NCI-H2081 treated with DMSO at 0.1 percent for 48 hours (cell line): ENCODE data around the gene BMS1.
"Not testable (repeated sequence)": the region's sequence is repeated elsewhere in the genome, so short reads cannot be mapped to it uniquely, and the experiment has no call there.

Experiments used
- DNase-seq: peaks from one replicate; lab custom pipeline; 2025; lab: John Stamatoyannopoulos, UW

The BMS1 gene, protein sequence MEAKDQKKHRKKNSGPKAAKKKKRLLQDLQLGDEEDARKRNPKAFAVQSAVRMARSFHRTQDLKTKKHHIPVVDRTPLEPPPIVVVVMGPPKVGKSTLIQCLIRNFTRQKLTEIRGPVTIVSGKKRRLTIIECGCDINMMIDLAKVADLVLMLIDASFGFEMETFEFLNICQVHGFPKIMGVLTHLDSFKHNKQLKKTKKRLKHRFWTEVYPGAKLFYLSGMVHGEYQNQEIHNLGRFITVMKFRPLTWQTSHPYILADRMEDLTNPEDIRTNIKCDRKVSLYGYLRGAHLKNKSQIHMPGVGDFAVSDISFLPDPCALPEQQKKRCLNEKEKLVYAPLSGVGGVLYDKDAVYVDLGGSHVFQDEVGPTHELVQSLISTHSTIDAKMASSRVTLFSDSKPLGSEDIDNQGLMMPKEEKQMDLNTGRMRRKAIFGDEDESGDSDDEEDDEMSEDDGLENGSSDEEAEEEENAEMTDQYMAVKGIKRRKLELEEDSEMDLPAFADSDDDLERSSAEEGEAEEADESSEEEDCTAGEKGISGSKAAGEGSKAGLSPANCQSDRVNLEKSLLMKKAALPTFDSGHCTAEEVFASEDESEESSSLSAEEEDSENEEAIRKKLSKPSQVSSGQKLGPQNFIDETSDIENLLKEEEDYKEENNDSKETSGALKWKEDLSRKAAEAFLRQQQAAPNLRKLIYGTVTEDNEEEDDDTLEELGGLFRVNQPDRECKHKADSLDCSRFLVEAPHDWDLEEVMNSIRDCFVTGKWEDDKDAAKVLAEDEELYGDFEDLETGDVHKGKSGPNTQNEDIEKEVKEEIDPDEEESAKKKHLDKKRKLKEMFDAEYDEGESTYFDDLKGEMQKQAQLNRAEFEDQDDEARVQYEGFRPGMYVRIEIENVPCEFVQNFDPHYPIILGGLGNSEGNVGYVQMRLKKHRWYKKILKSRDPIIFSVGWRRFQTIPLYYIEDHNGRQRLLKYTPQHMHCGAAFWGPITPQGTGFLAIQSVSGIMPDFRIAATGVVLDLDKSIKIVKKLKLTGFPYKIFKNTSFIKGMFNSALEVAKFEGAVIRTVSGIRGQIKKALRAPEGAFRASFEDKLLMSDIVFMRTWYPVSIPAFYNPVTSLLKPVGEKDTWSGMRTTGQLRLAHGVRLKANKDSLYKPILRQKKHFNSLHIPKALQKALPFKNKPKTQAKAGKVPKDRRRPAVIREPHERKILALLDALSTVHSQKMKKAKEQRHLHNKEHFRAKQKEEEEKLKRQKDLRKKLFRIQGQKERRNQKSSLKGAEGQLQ

DNA sequence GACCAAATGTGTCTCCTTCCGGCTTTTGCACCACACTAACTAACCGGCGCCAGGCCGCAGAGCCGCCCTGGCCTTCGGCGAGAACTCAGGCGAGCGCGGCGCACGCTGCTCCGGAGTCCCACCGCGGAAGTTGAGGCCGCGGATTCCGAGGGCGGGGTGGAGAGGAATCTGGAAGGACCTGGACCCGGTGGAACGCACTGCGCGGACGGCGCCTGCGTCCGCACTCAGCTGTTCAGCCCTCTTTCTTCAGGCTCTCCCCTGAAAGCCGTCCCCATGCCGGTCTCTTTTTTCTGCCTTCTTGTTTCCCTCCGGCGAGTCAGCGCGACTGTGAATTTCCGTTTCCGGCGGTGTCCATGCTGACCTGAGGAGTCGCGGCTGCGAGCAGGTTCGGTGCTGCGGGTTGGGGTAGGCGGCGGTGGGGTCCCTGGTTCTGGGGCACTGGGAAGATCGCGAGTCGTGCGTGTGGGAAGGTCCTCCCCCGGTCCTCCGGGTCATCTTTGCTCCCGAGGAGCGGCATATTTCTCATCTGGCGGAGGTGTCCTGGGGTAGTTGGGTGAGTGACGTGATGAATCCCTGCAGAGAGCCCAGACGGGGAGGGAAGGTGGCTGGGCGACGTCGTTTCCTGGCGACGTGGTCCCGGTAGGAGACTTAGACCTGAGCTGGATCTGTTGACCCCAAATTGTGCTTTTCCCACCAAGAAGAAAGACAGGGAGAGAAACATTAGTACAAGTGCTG lies at the start of gene BMS1:
Gene BMS1 (plus strand): TSS at position 350 of the 735 bp plus-strand sequence. CDS start 1,600 bp downstream, outside the sequence.
- DNase-seq: peak; percentile 35

DNA sequence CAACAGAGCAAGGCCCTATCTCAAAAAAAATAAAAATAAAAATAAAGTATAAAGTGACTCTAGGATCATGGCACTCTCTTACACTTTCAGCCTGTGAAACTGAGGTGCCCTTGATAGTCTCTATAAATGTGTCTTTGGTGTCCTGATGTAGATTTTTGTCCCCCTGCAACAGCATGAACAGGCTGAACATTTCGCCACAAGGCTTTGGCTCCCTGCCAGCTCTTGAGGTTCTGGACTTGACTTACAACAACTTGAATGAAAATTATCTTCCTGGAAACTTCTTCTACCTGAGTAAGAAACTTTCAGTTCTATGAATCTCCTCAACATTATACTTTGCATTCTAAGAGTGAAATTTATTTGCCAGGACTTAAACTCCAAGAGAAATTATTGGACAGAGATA lies 48.1 kb upstream of the BMS1 start:
- DNase-seq: no peak

DNA sequence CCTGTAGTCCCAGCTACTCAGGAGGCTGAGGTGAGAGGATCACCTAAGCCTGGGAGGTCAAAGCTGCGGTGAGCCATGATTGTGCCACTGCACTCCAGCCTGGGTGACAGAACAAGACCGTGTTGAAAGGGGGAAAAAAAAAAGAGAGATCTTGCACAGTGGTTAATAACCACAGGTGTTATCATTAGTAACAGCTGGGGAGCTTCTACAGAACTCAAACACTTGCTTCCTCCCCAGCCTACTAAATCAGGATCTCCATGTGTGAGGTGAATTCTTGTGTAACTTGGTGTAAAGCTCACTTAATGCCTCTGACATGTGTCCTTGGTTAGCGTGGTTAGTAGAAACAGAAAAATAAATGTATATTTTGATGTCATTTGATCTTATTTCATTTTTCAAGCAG lies 43.9 kb upstream of the BMS1 start:
- DNase-seq: no peak

DNA sequence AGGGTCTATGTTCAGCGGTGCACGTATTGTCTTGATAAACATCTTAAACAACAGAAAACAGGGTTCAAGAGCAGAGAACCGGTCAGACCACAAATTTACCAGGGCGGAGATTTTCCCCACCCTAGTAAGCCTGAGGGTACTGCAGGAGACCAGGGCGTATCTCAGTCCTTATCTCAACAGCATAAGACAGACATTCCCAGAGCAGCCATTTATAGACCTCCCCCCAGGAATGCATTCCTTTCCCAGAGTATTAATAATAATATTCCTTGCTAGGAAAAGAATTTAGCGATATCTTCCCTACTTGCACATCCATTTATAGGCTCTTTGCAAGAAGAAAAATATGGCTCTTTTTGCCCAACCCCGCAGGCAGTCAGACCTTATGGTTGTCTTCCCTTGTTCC lies 41.1 kb upstream of the BMS1 start:
- DNase-seq: not testable (repeated sequence)

DNA sequence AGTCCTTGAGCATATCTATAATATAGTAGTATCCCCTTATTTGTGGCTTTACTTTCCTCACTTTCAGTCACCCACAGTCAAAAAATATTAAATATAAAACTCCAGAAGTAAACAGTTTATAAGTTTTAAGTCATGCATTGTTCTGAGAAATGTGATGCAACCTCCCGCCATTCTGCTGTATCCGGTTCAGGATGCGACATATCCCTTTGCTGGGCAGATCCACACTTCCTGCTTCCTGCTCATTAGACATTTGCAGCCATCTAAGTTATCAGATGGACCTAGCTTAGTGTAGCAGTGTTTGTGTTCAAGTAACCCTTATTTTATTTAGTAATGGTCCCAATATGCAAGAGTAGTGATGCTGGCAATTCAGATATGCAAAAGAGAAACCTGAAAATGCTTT lies 38.9 kb upstream of the BMS1 start:
- no peak for DNase-seq

DNA sequence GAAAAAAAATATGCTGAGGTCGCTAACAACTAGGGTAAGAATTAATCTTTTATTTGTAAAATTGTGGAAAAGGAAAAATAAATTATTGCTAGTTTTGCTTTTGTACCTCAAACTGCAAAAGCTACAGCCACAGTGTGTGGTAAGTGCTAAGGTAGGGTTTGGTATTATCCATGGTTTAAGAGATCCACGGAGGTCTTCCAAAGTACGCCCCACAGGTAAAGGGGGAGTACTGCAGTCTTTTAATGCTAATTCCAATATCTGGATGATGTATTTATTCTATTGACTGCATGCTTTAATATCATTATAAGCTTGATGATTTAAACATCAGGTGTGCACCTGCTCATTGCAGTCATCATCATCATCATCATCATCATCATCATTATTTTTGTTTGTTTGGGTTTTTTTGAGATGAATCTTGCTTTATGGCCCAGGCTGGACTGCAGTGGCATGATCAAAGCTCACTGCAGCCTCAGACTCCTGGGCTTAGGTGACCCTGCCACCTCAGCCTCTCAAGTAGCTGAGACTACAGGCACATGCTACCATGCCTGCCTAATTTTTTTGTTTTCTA lies 38.4 kb upstream of the BMS1 start:
- DNase-seq: no peak

DNA sequence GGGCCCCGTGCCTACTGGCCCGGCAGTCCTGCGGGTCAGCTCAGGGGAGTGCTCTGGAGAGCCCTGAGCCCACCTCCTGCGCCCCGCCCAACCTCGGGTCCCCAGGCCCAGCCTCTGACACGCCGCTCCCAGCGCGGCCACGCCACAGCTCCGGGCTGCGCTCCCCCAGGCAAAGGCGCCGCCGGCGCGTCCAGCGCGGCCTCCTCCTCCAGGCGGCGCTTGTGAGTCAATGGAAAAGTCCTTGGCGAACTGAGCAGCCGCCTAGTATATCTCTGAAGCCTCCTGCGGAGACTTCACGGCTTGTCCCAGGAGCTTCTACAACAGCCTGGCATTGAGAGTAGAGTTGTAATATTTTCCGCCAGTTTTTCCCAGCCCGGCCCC lies 29.5 kb upstream of the BMS1 start:
- DNase-seq: no peak

DNA sequence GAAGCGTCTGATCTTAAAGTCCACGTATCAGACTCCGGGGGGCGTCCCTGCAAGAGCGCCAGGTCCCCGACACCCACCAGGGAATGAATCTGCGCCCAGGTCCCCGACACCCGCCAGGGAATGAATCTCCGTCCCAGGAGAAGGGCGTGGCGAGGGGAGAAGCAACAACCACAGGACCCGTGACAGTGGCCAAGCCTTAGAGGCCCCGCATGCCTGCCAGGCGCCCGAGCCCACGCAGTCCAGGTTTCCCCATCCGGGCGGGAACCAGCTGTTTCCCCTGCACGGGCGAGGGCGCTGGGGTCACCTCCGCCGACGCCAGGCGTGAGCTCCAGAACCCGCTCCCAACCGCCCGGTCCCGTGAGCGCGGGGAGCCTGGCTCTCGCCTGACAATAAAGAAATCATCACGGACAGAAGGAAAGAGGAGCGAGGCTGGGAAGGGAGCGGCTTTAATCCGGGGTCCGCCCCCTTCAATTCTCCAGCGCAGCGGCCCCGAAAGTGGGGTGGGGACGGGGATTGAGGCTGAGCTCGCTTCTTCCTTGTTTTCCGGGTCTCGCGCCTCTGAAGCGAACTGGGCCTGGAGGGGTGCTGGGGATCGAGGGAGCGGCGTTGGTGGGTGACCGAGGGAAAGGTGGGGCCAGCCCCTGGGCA lies 29.0 kb upstream of the BMS1 start:
- DNase-seq: no peak

DNA sequence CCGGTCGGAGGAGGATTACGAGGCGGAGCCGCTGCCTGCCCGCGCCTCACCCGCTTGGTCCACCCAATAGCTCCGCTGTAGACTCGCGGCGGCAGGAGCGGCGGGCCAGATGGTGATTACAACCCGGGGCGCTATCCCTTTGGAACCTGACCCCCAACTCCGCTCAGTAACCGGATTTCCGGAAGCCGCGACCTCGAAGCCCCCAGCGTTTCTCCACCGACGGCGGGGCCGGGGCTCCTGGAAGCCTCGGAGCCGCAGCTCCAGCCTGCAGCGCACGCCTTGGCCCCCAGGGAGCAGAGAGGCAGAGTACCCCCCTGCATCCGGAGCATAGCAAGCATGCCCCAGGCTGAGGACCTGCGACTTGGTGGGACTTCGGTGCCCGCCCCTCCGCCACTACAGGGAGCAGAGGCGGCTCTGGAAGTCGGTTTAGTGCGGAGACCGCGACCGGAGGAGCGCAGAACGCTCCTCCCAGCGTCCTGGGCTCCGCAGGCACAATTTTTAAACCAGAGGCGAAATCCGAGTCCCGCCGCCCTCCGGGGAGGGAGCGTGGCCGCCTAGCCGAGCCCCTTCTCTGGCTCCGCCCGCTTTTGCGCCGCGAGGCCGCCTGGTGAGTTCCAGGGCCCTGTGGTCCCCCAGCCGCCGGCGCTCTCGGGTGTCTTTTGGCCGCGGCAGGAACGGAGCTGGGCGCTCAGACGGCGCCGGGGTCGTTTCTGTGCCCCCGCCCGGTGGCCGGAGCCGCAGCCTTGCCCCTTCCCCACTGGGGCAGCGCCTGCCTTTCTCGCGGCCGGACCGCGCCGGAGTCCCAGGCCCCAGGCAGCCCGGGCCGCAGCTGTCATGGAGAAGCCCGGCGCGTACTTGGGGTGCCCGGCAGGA lies 28.2 kb upstream of the BMS1 start:
- DNase-seq: no peak

DNA sequence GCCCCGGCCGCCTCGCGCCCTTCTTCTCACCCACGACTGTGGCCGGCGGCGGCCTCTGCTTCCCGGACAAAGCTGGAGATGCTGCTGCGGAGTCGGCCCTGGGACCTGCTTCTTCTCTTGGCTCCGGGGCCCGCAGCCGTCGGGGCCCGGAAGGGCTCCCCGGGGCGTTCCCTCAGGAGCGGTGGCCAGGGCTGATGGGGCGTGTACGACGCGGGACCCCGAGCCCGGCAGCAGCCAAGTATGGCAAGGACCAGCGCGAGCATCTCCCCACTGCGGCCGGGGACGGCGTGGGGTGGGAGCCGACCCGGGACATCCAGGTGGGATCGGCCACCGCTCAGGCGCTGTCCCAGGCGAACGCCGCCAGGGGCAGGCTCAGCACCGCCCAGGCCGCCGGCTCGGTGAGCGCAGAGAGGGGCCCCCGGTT lies 27.6 kb upstream of the BMS1 start:
- DNase-seq: no peak

DNA sequence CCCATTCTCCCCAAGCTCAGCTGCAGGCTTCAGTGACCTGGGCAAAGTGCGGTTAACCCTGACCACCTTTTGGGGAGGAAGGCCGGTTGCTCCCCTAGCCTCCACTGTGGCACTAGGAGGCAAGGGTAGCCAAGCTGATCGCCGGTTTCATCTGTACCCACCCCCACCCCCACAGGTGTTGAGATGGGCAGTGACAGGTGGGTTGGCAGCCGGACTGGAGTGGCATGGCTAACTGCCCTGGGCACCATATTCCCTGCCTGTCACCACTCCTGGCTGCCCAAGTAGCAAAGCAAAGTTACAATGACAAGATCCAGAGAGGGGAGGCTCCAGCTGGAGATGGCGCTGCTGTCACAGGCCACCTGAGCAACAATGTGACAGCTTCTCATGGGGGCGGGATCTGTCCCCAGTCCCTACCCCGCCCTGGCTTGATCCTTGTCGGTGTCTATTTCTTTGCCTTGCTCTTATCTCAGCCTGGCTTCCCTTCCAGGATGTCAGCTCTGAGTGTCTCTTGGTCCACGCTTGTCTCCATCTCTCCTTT lies 27.0 kb upstream of the BMS1 start:
- DNase-seq: no peak

DNA sequence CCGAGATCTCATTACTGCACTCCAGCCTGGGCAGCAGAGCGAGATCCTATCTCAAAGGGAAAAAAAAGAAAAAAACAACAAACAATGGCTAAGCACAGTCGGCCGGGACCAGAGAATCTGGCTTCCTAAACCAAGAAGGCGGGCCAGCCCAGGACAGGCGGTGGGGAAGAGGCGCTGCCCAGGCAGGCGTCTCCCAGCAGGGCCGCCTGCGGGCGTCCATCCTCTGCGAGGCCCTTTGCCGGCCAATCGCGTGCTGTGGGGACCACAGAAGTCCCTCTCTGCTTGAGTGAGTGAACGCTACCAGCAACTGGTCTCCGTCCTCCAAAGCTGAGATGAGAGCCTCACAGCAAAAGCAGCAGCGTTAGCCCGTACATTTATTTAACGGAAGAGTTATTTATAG lies 14.7 kb upstream of the BMS1 start:
- no peak for DNase-seq

DNA sequence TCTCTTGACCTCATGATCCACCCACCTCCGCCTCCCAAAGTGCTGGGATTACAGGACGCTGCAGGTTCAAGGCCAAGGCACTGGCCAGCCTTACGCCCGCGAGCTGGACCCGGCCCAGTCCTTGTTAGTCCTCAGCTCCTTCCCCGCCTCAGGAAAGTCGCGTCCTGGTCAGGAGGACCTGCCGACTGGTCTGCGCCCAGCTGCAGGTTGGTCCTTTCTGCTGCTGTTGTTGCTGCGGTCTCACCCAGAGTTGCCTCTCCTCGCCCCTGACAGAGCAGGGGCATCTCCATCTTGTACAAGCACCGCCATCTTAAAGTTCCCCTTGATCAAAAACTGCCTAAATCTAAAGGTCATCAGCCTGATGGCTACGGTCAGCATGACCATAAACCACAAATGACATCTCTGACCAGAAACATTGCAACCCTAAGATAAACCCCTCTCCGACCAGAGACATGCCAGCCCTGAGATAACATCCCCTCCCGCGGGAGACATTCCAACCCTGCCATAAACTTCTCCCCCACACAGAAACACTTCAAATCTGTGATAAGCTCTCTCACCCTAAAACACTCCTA lies 13.9 kb upstream of the BMS1 start:
- DNase-seq: no peak

DNA sequence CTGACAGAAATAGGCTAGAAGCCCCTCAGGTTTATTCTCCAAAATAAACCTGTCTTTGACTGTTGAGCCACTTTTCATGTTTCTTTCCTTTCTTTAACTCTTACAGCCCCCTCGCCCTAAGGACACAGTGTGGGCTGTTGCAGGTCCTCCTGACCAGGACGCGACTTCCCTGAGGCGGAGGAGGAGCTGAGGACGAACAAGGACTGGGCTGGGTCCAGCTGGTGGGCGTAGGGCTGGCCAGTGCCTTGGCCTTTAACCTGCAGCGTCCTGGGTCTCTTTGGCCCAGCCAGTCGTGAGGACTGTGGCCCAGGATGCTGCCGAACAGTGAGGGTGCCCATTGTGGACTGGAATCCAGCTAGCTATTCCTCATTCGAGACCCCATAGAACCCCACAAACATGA lies 13.4 kb upstream of the BMS1 start:
- no peak for DNase-seq

DNA sequence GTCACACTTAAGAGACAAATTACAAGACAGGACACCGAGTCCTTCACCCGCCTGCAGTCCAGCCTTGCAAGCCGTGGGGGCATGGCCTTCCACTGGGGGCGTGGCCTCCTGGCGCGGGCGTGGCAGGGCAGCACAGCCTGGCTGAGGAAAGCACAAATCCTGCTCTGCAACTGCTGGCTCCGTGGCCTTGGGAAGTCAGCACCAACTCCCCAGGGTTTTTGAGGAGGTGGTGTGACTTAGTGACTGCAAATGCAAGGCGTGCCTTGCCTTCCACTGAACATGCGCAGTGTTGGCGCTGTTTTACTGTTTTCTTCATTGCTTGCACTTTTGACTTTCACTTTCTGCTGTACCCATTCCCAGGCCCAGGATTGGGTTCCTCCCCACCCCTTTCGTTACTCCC lies 12.9 kb upstream of the BMS1 start:
- no peak for DNase-seq

DNA sequence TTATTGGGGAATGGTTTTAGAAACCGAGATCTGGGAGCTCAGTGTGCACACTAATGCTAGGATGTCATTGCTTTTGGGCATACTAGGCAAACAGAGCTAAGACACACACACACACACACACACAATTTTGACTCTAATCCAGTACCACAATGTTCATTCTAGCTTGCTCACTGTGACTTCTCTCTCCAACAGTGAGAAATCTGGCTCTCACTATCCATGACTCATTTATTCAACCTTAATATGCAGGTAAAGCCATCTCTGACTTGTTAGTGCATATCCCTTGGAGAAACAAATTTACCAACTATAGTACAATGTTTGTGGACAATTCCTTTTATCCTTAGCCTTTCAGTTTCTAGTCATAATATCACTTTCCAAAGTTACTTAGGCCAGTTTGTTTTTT lies 5.9 kb upstream of the BMS1 start:
- no peak for DNase-seq

DNA sequence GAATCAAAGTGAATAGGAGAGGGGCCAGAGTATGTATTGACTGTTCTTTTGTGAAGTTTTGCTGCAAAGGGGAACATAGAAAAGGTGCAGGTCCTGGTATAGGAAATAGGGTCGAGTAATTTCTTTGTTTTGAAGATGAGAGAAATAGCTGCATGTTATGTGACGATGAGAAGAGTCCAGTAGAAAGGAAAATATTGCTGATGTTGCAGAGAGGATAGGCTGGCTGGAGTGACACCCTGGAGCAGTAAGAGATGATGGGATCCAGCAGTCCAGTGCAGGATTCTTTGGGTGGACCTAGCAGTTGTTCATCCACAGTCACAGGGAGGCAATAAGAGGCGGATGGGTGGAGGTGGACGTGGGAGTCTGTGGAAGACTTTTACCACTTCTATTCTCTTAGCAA lies 2.1 kb upstream of the BMS1 start:
- no peak for DNase-seq

DNA sequence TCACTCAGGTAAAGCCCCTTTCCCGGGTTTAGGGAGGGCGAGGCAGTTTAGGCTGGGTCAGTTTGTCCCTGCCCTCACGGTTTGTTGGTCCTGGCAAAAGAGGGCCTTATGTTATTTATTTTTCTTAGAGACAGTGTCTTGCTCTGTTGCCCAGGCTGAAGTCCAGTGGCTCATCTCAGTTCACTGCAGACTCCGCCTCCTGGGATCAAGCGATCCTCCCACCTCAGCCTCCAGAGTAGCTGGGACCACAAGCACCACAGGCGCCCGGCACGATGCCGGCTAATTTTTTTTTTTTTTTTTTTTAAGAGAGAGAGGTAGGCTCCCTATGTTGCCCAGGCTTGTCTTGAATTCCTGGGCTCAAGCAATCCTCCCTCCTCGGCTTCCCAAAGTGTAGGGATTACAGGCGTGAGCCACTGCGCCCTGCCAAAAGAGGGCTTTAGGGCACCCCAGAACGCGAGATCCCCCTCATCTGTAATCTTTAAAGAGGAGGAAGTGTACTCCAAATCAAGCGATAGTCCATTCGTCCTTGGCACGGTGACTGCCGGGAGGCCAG lies 626 bp upstream of the BMS1 start:
- no peak for DNase-seq

DNA sequence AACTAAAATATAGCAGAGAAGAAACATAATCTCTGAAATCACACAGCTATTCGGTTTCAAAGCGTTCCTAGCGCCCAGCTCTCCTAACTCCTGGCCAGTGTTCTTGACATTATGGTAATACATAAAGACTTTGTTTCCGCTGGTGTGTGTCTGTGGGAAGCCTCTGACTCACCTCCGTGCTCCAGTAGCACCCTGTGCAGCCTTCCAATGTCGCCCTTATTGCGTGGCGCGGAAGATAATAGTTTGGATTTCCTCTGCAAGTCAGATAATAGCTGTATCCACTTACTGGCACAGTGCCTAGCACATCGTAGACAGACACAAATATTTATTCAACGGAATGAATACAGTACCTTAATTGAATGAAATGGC lies 570 bp downstream of the BMS1 start:
- DNase-seq: peak; percentile 52
